IPS DF 6.9 (cell line): ENCODE data around the gene ZHX3.
"Not testable (repeated sequence)": the region's sequence is repeated elsewhere in the genome, so short reads cannot be mapped to it uniquely, and the experiment has no call there.

Experiments
- DNase-seq: peaks from one replicate; pipeline ENCODE4 v3.0.0-alpha.2; 2013; ENCODE audit warnings: low read depth, low spot score
- H3K27ac ChIP-seq: one replicate; pipeline ENCODE4 v1.5.1; 2013; ENCODE audit warnings: low read length, control low read depth
- H3K27me3 ChIP-seq: 2 replicates; pipeline ENCODE4 v1.6.1; 2013; ENCODE audit warnings: mild to moderate bottlenecking, low read length; ENCODE audit not compliant: control insufficient read depth, insufficient read depth
- H3K36me3 ChIP-seq: 2 replicates; pipeline ENCODE4 v1.6.1; 2013; ENCODE audit warnings: low read length; ENCODE audit not compliant: control insufficient read depth, insufficient read depth
- H3K4me1 ChIP-seq: 2 replicates; pipeline ENCODE4 v1.6.1; 2013; ENCODE audit warnings: low read length; ENCODE audit not compliant: control insufficient read depth, insufficient read depth
- H3K4me3 ChIP-seq: 2 replicates; pipeline ENCODE4 v1.5.1; 2013; ENCODE audit warnings: mild to moderate bottlenecking, low read length
- H3K9me3 ChIP-seq: 2 replicates; pipeline ENCODE4 v1.6.1; 2013; ENCODE audit warnings: low read length, inconsistent platforms; ENCODE audit not compliant: control insufficient read depth, insufficient read depth
- WGBS: extraction: QIAGEN DNeasy Blood & Tissue Kit; methylation state at CpG from one replicate; pipeline ENCODE4 v1.1.7; 2013; ENCODE audit warnings: mixed read lengths, missing lambda C conversion rate; ENCODE audit not compliant: insufficient read length, insufficient coverage; 5-methylcytosine and 5-hydroxymethylcytosine counted together

ZHX3 gene

GRCh38 chr20:41135187-41135887 lies 182.2 kb downstream of the ZHX3 start:
- no CpG with 5 or more reads among the region's 13 CpGs for WGBS
- Histone ChIP-seq H3K4me1 (peaks cover 12% of the 10 kb centered on the region), H3K4me3 (no peak overlapping the region), H3K27ac (no peak overlapping the region), H3K27me3 (no peaks in the 10 kb centered on the region), H3K36me3 (no peaks in the 10 kb centered on the region), H3K9me3 (no peaks in the 10 kb centered on the region)
- DNase-seq, result peak; percentile 71

- H3K4me1 ChIP-seq, result peaks cover 10% of the 10 kb centered on the region
- no CpG with 5 or more reads among the region's 9 CpGs for WGBS
- no peaks in the 10 kb centered on the region for H3K9me3 ChIP-seq
- no peak for DNase-seq
- H3K36me3 ChIP-seq, result no peaks in the 10 kb centered on the region
- H3K27me3 ChIP-seq, result no peaks in the 10 kb centered on the region
- H3K4me3 ChIP-seq, result no peak overlapping the region
- H3K27ac ChIP-seq, result no peak overlapping the region
These were observed 183.0 kb downstream of the ZHX3 start for GRCh38 chr20:41134362-41135186.

GRCh38 chr20:41133709-41134361 lies 183.7 kb downstream of the ZHX3 start:
- H3K4me3 ChIP-seq, result no peak overlapping the region
- DNase-seq, result no peak
- WGBS, result no CpG with 5 or more reads among the region's 7 CpGs
- H3K36me3 ChIP-seq, result no peaks in the 10 kb centered on the region
- peaks cover 6% of the 10 kb centered on the region; the same call in 1 of the 2 replicates for H3K4me1 ChIP-seq
- H3K27ac ChIP-seq, result no peak overlapping the region
- H3K27me3 ChIP-seq, result no peaks in the 10 kb centered on the region
- no peaks in the 10 kb centered on the region for H3K9me3 ChIP-seq

GRCh38 chr20:41132388-41132775 lies 185.1 kb downstream of the ZHX3 start:
- no CpG with 5 or more reads among the region's 9 CpGs for WGBS
- H3K4me3 ChIP-seq, DNase-seq, H3K27me3 ChIP-seq, H3K4me1 ChIP-seq, H3K36me3 ChIP-seq, H3K9me3 ChIP-seq, H3K27ac ChIP-seq: not testable (repeated sequence)

GRCh38 chr20:41131594-41132387 lies 185.7 kb downstream of the ZHX3 start:
- Histone ChIP-seq H3K4me3 (no peak overlapping the region), H3K9me3 (no peaks in the 10 kb centered on the region), H3K4me1 (peaks cover 5% of the 10 kb centered on the region; the same call in 1 of the 2 replicates), H3K27ac (no peak overlapping the region), H3K27me3 (no peaks in the 10 kb centered on the region), H3K36me3 (no peaks in the 10 kb centered on the region)
- no peak for DNase-seq
- no CpG with 5 or more reads among the region's 5 CpGs for WGBS
